ENCODE data around the gene CTNNBL1.
A peak's percentile ranks its signal among the peaks of the same experiment; 100 is the strongest.

Gene CTNNBL1

DNA sequence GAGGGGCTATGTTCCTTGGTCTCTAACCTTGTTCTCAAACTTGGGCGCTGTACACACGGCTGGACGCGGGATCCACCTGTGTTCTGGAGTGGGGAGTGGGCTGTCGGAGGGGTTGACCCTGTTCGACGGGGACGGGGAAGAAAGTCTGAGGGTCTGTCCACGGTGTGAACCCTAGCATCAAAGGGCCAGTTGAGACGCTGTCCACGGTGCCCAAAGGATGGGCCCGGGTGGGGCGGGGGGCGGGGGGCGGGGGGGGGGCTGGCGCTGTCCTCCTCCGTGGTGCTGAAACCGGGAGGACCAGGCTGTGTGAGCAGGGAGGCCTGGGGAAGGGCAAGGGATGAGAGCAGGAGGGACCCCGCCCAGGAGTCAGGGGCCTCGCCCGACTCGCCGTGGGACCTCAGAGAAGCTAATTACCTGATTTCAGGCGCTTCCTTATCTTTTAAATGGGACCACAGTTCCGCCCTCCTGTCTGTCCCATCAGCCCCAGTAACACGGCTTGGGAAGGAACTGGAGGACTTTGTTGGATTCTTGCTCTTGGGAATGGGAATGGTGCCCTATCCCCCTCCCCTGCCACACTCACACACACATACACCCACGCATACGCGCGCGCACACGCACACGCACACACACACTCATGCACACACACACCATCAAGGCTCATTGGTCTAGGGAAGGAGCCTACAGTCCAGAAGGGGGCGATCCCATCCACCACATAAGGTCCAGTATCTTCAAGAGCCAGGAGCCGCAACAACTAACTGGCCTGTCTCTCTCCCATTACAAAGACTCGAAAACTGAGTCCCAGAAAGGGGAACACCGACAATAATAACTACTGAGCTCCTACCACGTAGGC is 208.0 kb downstream of the CTNNBL1 start:
- peak; percentile 34 to 61 (median 53) for DNase-seq

DNA sequence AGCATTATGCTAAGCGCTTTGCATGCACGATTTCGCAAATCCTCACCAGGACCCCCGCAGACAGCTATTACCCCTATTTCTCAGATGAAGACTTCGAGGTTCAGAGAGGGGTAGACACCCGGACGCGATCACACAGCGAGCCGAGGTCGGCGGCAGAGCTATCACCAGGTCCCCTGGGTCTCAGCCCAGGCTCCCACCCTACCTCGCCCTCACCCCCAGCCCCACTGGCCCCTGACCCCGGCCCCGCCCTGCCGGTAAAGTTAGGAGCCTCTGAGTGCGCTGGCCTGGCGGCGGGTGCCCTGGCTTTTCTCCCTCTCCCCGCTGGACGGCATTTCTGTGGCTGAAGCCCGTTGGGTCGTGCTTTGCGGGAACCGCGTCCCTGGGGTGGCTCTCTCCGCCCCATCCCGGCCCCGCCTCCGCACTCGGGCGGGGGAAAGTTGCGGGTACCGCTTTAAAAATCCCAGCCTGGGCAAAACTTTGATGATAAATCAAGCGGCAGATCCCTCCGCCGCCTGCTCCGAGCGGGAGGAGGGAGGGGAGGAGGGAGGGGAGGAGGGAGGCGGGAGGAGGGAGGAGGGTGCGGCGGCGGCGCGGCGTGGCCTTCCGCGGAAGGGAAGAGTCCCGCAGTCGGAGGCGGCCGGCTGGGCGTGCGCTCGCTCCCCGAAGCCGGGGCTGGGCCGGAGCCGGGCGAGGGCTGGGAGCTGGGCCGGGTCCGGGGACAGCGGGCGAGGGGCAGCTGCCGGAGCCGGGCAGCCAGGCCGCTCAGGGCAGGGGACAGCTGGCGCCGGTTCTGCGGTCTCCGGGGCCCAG is 208.9 kb downstream of the CTNNBL1 start, which contains the start of gene VSTM2L:
TSS of gene VSTM2L (plus strand) at position 624 of the 810 bp plus-strand sequence. CDS start 224 bp downstream, outside the sequence.
- DNase-seq, result peak in 2 of 4 experiments; percentile 10 to 55

DNA sequence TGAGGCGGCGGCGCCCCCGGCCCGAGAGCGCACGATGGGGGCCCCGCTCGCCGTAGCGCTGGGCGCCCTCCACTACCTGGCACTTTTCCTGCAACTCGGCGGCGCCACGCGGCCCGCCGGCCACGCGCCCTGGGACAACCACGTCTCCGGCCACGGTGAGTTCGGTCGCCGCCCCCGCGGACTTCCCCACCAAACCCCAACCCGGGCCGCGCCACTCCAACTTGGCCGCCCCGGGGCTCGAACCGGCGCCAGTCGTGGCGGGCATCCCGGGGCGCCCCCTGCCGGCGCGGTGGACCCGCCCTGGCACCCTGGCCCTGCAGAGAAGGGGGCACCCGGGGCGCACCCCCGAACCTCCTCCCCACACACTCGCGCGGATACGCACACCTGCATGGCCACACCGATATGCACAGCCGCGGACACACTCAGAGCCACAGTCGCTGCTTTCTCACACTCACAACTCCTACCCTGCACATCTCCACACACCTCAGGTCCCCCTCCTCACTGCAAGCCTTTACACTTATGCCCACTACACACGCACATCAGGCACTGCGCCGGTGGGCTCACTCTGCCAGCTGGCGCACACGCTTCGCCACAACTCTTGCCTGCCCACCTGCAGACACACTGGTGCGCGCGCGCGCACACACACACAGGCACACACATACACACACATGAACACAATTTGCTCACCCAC is 209.6 kb downstream of the CTNNBL1 start:
- DNase-seq, result peak in 2 of 4 experiments; percentile 10 to 29

DNA sequence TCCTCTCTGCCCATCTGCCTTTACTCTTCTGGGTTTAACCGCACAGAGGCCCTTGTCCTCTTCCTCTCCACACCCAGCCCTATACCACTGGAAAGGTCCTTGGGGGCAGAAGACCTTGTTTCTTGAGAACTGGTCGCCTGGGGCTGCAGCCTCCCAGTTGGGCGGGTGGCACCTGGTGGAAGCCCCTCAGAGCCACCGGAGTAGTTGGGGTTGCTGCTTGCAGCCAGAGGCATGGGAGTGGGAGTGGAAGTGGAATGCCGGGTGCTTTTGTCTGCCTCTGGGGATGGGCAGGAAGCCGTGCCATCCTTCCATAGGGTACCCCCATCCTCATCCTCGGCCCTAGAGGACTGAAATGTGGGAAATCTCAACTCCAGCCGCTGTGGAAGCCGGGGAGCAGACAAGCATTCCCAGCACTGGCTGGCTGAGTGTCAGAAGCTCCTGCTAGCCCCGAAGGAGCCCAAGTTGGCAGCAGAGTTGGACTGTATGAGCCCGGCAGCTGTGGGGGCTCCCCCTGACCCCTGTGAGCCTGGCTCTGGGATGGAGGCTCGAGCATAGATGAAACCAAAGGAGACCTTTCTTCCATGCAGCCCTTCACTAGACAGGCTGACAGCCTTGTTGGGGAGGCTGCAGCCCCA is 210.3 kb downstream of the CTNNBL1 start:
- no peak for DNase-seq

DNA sequence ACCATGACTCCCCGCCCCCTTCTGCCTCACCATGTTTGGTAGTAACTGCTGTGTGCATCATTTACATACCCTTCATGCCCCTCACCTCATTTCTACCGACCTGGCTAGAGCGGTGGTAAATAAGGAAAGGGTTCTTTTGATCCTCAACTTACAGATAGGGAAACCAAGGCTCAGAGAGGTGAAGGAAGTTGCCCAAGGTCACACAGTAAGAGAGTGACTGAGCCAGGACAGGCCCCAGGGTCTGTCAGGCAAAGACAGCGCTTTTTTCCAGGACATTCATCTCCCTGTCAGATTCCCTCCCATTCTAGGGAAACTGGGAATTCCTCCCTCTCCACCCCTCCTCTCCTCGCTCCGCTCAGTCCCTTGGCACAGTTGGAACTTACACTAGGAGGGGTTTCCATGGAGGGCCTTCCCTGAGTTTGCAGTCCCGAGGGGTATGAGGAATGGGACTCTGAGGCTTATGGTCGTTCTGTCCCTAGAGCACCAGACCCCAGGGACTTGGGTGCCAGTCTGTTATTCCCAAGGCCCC is 211.1 kb downstream of the CTNNBL1 start:
- DNase-seq, result no peak

DNA sequence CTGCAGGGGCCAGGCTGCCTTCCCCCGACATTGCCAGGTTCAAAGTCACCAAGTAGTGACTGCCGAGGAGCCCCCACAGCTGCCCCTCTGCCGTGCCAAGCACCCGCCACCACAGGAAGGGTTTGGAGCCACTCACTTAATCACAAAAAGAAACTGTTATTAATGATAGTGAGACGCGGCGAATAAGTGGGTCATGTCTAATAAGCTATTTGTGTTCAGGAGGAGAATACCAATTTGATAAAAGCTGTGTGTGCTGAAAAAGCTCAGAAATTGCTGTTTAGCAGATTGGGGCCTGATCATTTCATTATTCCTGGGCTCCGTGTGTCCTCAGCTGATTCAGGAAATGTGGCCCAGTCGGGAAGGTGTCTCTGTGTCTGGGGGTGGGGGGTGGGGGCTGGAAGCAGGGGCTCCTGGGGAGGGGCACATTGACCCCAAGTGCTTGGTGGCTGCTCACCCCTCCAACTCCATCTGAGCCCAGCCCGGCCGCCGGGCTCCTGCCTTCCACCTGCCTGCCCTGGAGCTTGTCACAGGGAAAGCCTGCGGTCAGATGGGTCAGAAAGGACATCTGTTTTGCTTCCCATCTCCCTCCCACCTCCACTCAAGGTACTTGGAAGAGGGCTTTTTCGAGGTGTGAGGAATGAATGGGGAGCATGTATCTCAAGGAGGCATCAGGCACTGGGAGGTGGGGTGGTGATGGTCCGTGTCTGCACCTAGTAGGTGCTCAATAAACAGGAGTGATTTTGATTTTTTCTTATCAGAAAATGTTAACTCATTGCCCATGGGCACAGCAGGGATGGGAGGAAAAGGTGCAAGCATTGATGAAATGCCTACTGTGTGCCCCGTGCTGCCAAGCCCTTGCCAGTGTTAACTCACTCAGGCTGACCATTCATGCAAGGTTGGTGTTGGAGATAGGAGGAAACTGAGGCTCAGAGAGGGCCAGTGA is 212.1 kb downstream of the CTNNBL1 start:
- no peak for DNase-seq

DNA sequence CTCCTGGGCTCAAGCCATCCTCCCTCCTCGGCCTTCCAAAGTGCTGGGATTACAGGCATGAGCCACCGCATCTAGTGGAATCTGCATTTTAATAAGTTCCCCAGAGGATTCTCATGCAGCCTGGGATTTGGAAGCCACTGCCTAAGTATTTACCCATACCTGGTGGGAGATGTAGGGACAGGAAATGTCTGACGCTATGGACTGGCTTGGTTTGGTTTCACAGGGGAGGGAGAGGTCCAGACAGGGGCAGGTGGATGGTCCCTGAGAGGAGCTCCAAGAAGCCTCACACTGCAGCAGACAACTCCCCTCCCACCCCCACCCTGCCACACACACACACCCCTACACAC is 213.5 kb downstream of the CTNNBL1 start:
- DNase-seq, result no peak

DNA sequence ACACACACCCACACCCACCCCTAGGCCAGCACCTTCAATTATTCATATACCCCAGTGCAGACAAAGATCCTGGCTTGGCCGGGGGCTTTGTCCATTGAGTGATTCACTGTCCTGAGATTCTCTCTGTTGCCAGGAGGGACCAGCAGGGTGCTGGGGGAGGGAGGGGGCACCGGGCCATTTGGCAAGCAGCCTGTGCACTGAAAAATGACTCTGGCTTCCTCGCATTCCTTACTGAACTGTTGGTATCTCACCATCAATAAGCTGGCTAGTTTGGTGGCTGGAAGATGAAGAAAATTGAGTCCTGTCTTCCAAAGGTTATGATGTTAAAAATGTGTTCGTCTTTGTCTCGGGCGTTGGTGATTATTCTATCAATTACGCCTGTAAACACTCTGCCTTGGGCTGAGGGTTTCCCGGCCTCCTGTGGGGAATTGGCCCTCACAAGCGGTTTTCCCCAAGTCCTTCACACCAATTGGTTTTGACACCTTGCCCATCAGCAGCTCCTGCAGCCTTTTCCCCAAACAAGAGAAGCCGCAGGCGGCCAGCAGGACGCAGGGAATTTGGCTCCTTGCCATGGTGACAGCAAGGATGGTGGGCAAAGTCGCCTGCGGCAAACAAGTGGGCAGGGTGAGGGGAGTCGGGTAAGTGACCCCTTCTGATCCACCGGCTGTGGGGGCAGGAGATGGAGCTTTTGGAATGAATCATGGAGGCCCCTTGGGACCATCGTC is 214.0 kb downstream of the CTNNBL1 start:
- DNase-seq, result no peak

DNA sequence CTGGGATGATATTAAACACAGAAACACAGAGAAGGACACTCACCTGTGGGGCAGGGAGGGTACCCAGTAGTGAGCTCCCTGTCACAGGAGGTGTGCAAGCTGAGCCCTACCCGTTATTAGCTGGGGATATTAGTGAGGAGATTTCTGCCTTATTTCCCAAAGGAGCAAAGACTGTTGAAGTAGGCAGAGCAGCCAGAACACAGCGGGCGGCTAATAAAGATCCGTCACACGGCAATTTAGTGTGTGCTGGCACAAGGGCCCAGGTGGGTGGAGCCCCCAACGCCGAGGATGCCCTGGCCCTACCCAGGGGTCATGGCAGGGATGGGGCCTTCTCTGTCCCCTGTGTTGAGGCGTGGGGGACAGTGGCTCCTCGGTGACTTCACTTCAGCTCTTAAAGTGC is 217.4 kb downstream of the CTNNBL1 start:
- no peak for DNase-seq

DNA sequence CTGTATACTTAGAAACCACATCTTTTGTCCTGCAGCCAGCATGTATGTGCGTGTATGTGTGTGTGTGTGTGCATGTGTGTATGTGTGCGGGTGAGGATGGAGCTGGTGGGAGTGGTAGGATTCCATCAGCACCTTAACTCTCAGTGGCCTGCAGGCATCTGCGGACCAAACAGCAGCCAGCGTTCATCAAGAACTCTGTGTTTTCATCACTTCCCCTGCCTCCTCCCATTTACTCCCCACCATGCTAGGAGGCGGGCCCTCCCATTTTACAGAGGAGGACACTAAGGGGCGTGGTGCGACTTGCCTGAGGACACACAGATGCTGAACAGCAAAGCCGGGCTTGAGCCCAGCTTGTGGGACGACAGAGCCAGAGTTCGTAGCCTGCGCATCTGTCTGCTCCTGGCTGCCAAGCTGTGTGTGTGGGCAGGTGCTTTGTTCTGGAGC is 218.0 kb downstream of the CTNNBL1 start:
- peak in 2 of 4 experiments; percentile 14 to 41 for DNase-seq

DNA sequence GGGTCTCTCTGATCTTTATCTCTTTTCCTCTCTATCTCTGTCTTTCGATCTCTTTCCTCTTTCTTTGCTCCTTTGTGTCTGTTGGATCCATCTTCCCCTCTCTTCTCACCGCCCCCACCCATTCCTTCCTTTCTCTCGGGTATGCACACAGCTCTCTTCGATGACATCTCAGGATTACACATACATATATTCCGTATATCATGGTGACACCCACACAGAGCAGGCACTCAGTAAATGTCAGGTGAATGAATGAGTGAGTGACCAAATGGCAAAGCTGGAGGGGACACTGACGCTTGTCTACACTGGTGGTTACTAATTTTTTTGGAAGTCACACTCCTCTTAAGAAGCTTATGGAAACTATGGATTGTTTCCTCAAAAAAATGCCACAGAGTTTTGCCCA is 219.0 kb downstream of the CTNNBL1 start:
- no peak for DNase-seq

DNA sequence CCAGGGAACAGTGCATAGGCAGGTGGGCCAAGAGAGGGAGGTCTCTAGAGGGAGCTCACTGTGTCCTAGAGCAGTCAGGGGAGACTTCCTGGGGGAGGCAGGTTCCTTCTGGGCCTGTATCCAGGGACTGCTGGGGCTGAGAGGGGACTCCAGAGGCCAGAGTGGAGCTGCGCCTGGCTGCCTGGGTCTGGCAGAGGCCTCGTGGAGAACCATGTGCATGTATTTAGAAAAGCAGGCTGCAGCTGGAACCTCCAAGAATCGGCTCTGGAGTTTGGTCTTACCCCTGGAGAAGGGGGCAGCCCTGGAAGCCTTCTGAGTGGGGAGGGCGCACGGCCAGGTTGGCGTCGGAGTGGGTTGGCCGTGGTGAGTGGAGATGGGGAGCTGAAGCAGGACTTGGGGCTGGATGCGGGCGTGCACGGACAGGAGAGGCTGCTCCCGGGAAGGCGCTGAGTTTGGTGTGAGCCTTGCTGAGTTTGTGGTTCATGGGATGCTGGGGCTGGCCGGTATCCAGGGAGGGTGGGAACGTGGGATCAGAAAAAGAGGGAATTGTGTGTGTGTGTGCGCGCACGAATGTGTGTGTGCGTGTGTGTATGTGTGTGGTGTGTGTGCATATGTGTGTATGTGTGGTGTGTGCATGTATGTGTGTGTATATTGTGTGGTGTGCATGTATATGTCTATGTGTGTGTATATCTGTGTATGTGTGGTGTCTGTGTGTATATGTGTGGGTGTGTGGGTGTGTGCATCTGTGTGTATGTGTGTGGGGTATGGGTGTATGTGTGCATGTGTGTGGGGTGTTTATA is 219.9 kb downstream of the CTNNBL1 start:
- no peak for DNase-seq

DNA sequence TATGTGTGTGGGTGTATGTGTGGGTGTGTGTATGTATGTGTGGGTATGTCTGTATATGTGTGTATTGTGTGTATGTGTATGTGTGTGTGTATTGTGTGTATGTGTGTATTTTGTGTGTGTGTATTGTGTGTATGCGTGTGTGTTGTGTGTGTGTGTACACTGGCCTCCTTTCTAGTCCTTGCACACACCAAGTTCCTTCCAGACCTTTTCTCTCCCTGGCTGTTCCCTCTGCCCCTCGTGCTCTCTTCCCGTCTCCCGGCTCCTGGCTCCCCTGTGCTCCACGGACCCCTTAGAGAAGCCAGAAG is 220.5 kb downstream of the CTNNBL1 start:
- no peak for DNase-seq

DNA sequence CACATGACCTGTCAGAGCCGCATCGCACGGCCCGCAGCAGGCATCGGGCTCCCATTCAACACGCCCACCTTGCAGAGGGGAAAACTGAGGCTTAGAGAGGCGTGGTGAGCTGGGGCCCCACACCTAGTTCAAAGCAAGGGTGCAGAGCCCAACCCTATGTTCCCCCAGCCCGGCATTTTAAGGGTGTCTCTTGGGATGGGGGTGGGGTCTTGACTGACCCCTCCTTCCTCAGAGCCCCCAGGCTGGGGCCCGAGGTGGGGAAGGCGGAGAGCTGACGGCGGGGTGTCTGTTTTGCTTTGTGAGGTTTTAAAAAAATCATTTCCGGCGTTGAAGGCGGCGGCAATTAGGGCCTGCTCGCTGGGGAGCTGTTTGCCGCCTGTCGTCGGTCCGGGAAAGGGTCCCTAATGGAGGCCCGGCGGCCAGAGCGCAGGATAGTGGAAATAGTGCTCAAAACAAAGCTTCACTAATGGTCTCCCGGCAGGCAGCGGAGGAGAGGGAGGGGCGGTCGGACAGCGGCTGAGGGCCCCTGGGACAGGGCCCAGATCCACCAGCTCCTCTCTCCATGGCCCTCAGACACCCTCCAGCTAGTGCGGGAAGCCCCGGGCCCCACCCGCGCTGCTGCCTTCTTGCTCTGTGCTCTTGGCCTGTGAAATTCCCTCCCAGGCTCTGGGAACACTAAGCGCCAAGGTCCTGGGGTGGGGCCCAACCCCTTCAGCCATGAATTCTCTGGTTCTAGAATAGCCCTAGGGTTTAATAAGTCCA is 221.0 kb downstream of the CTNNBL1 start:
- DNase-seq, result no peak

DNA sequence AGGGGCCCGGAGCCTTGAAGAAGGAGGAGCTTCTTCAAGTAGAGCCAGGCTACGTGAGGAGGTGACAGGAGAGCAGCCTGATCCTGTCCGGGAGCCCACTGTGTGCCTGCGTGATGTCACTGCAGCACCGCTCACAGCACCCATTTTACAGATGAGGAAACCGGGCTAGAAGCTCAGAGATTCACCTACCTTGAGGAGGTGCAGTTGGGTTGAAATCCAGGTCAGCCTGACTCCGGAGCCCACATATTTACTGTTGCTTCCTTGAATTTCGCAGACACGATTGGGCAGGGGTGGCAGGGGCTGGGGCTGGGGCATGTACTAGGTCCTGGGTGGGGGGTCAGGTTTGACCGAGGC is 221.6 kb downstream of the CTNNBL1 start:
- DNase-seq, result no peak

DNA sequence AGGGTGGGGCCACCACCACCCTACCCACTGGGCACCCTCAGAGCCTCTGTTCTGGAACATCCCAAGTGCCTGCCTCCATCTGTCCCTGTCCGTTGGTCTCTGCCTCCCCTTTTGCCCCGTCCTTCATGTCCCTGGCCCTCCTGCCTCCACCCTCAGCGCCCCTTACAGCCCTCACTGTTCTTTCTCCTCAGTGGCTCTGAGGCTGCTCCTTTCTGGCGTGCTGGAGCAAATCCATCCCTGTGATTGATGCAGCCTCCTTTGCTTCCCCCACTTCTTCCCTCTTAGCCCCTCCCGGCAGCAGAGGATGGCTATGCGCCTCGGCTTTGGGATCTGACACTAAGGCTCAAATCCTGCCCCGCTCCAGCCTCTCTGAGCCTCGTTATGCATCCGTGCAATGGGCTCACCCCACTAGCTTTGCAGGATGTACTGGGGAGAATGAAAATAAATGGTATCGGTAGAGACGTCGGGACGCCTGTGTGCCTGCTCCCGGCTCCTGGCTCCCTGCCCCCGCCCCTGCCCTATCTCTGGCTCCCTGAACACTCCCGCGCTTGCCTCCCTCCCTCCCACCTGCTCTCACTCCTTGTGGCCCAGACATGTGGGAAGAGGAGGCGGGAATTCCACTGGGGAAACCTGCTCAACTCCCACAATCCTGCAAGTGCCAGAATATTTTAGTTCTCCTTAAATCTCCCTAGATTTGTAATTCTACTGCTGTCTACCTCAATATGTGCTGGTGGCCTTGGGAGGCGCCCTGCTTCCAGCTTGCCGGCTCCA is 222.2 kb downstream of the CTNNBL1 start:
- DNase-seq, result no peak

DNA sequence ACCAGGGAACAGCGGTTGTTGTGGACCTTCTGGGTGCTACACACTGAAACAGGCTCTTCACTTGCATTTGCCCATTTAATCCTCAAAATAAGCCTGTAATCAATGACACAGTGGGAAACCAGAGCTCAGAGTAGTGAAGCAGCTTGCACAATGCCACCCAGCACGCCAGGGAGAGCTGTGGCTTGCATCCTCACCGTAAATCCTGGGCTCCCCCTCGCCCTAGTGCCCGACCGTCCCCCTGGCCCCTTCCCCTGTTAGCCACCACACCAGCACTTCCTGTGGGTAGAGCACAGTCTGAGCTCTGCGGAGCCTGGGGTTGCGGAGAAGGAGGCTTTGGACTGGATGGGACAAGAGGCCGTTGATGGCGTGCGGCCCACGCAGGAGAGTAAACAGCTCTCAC is 223.6 kb downstream of the CTNNBL1 start:
- no peak for DNase-seq

DNA sequence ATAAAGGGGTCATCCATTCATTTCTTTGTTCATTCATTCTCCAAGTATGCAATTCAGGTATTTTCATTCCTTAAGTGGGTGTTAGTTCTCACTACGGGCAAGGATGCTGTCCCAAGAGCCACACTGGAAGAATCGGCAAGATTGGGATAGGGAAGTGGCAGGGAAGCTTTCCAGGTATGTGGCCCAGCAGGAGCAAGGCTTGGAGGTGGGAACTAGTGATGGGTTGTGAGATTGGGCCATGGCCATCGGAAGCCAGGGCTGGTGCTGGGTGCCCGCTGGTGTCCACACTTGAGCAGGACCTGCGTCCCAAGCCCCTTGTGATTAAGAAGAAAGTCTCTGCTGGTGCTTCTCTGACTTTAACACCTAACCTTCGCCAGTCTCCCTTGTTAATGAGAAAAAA is 224.2 kb downstream of the CTNNBL1 start:
- no peak for DNase-seq
